GM18508 (cell line): ENCODE measurements around the gene SWAP70.
"Not testable (repeated sequence)": the region's sequence is repeated elsewhere in the genome, so short reads cannot be mapped to it uniquely, and the experiment has no call there.

ENCODE experiments used
- ATAC-seq: cut with Tn5 transposase; IDR thresholded peaks from one replicate; pipeline ENCODE4 v1.9.1; 2021; ENCODE audit warnings: moderate number of reproducible peaks; ENCODE audit not compliant: insufficient read depth, unreplicated experiment

Gene SWAP70

GRCh38 chr11:9688716-9689511 lies 25.0 kb downstream of the SWAP70 start:
- ATAC-seq = peak; percentile 65

- no peak for ATAC-seq
Observed at GRCh38 chr11:9689721-9690120, 25.8 kb downstream of the SWAP70 start.

GRCh38 chr11:9691865-9692264 lies 28.0 kb downstream of the SWAP70 start:
- no peak for ATAC-seq

GRCh38 chr11:9692691-9693090 lies 28.8 kb downstream of the SWAP70 start:
- no peak for ATAC-seq

- ATAC-seq = no peak
Observed at GRCh38 chr11:9693801-9694553, 30.1 kb downstream of the SWAP70 start.

GRCh38 chr11:9695228-9695627 lies 31.4 kb downstream of the SWAP70 start:
- not testable (repeated sequence) for ATAC-seq

- ATAC-seq = no peak
Observed at GRCh38 chr11:9697766-9698165, 33.9 kb downstream of the SWAP70 start.

GRCh38 chr11:9700105-9700801 lies 36.4 kb downstream of the SWAP70 start:
- ATAC-seq = no peak

- ATAC-seq = no peak
Observed at GRCh38 chr11:9701799-9702198, 37.9 kb downstream of the SWAP70 start.

- ATAC-seq = no peak
Observed at GRCh38 chr11:9703280-9703679, 39.4 kb downstream of the SWAP70 start.

- no peak for ATAC-seq
Observed at GRCh38 chr11:9704037-9704436, 40.2 kb downstream of the SWAP70 start.

- no peak for ATAC-seq
Observed at GRCh38 chr11:9704620-9705019, 40.7 kb downstream of the SWAP70 start.

- ATAC-seq = not testable (repeated sequence)
Observed at GRCh38 chr11:9705361-9705760, 41.5 kb downstream of the SWAP70 start.

GRCh38 chr11:9708544-9708943 lies 44.7 kb downstream of the SWAP70 start:
- no peak for ATAC-seq

GRCh38 chr11:9710223-9710622 lies 46.3 kb downstream of the SWAP70 start:
- no peak for ATAC-seq

- no peak for ATAC-seq
Observed at GRCh38 chr11:9710852-9711251, 47.0 kb downstream of the SWAP70 start.

- ATAC-seq = no peak
Observed at GRCh38 chr11:9711454-9712307, 47.8 kb downstream of the SWAP70 start.

- no peak for ATAC-seq
Observed at GRCh38 chr11:9714272-9714940, 50.5 kb downstream of the SWAP70 start.

GRCh38 chr11:9716275-9717039 lies 52.6 kb downstream of the SWAP70 start:
- ATAC-seq = peak; percentile 49
